Lower leg skin (tissue), 4 donors: Measurements from ENCODE around the gene C17orf50. TPM values are rescaled to one million over a fixed set of nuclear protein-coding genes. Genes with fewer than 3 reads are reported as not detected.

Experiments
- DNase-seq, 2 donors: peaks; one replicate each; pipeline ENCODE4 v3.0.0-alpha.2; 2019; ENCODE audit warnings: low spot score in 2 of 2
- H3K4me3 ChIP-seq: fragments of 200-600 bp; sonication (generic); 2 replicates; pipeline ENCODE4 v1.5.1; 2017; ENCODE audit warnings: mild to moderate bottlenecking, low read depth; ENCODE audit not compliant: poor library complexity, severe bottlenecking
- CTCF ChIP-seq, 3 donors: fragments of 450-650 bp; IDR thresholded peaks; one replicate each; pipeline ENCODE4 v1.5.1; 2016; ENCODE audit warnings: antibody characterized with exemption in 3 of 3, mild to moderate bottlenecking in 3 of 3, moderate library complexity in 2 of 3
- POLR2A ChIP-seq, 2 donors: fragments of 450-650 bp; IDR thresholded peaks; one replicate each; pipeline ENCODE4 v1.6.1; 2016 to 2017; ENCODE audit warnings: antibody characterized with exemption in 2 of 2, mild to moderate bottlenecking in 1 of 2, moderate library complexity in 1 of 2
- WGBS, 2 donors: methylation state at CpG; one replicate each; pipeline ENCODE4 v1.1.5; 2018; 5-methylcytosine and 5-hydroxymethylcytosine counted together
- intact Hi-C: fragments of 100-400 bp; cut with DNase I; formaldehyde crosslinking; loops from one replicate; pipeline ENCODE4 v1.15.0; 2023; ENCODE audit warnings: low total_unique reads
- total RNA-seq, 4 donors: library from RNA; depleted of rRNA; stranded (reverse); fragments of >200 nt; gene quantifications; one replicate each; pipeline ENCODE4 v1.1.0, GENCODE V29; 2016

C17orf50 gene
- total RNA-seq, 4 donors from 2014 or later = not detected

- no peak overlapping the region for H3K4me3 ChIP-seq
- TF ChIP-seq CTCF (IDR thresholded peaks at IDR 0.05) (no peak), POLR2A (IDR thresholded peaks at IDR 0.05) (no peak)
- DNase-seq = no peak
- intact Hi-C loops = no loop called here
- WGBS, 2 donors = 72 to 76% methylated on average over 3 of the region's 3 CpGs
These were observed 20.3 kb downstream of the C17orf50 start for GRCh38 chr17:35780950-35781349.

GRCh38 chr17:35784895-35785294, 24.2 kb downstream of the C17orf50 start:
- H3K4me3 ChIP-seq = no peak overlapping the region
- no peak for TF ChIP-seq CTCF (IDR thresholded peaks at IDR 0.05)
- TF ChIP-seq POLR2A (IDR thresholded peaks at IDR 0.05) = no peak
- WGBS, 2 donors = 48 to 70% methylated on average over 2 of the region's 2 CpGs
- peak in 1 of 2 donors; percentile 43 for DNase-seq
- intact Hi-C loops = no loop called here

- H3K4me3 ChIP-seq = no peak overlapping the region
- WGBS, 2 donors = 26 to 36% methylated on average over 3 of the region's 3 CpGs
- intact Hi-C loops = no loop called here
- TF ChIP-seq CTCF (IDR thresholded peaks at IDR 0.05) (no peak), POLR2A (IDR thresholded peaks at IDR 0.05) (no peak)
- DNase-seq = peak in 1 of 2 donors; percentile 61
These were observed 26.3 kb downstream of the C17orf50 start for GRCh38 chr17:35786941-35787432.

DNA sequence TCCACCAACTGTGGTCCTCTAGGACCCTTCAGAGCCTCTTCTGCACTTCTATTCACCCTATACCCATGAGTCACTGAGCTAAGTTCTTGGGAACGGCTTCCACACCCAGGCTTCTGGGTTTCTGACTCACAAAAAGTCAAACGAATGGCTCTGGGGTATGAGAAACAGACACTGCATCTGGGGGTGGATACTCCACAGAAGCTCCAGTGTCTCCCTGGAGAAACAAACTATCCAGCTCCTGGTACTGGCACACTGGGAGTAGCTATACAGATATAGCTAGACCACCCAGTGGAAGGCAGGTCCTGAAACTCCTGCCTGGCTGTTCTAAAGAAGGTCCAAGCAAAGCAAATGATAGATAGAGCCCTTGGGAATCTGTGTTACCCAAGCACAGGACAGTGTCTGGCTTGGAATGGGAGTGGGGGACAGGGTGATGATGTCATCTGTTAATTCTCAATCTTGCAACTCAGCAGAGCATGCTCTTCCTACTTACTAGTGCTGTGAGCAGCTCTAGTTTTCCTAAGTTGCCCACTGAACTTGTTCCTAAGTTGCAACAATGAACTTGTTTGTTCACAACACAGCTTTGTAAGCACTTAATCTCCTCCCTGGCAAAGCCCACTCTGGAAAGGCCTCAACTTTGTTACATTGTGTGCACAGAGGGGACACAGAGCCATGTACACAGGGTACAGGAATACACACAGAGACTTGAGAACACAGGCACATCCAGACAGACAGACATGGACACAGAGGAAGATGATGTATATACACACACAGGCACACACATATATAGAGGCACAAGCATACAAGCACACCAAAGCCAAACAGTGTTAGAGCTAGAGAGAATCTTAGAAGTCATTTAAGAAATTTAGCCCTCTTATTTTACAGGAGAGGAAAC, 28.0 kb downstream of the C17orf50 start:
- intact Hi-C loops = no loop called here
- peak; percentile 39 to 68 for DNase-seq
- 13 to 27% methylated on average over 2 of the region's 2 CpGs for WGBS, 2 donors
- no peak overlapping the region for H3K4me3 ChIP-seq
- TF ChIP-seq POLR2A (IDR thresholded peaks at IDR 0.05) (no peak), CTCF (IDR thresholded peaks at IDR 0.05) (no peak)

GRCh38 chr17:35790841-35791240, 30.2 kb downstream of the C17orf50 start:
- H3K4me3 ChIP-seq = no peak overlapping the region
- intact Hi-C loops = no loop called here
- TF ChIP-seq POLR2A (IDR thresholded peaks at IDR 0.05) (no peak), CTCF (IDR thresholded peaks at IDR 0.05) (no peak)
- DNase-seq = peak in 1 of 2 donors; percentile 64
- WGBS, 2 donors = 65 to 69% methylated on average over 3 of the region's 3 CpGs
